Heart left ventricle (tissue), 16 donors: Measurements from ENCODE around the gene SRGAP1. TPM values are rescaled to one million over a fixed set of nuclear protein-coding genes. Genes with fewer than 3 reads are reported as not detected.

Source experiments
- ATAC-seq, 4 donors: fragments of 200-7000 bp; cut with Tn5 transposase; one replicate each; pipeline ENCODE4 v1.9.1; 2020 to 2022; ENCODE audit warnings: moderate library complexity in 4 of 4, mild to moderate bottlenecking in 3 of 4, moderate number of reproducible peaks in 1 of 4
- DNase-seq, 5 donors: peaks; one replicate each; pipeline ENCODE4 v3.0.0-alpha.2; 2020
- H3K27ac ChIP-seq, 12 donors: fragments of 200-600 bp; sonication (generic) in 4 of 12; one replicate each; pipeline versions ENCODE4 v1.5.0 to v1.8.0; 2016 to 2022; ENCODE audit warnings: mild to moderate bottlenecking in 2 of 12
- H3K27me3 ChIP-seq, 9 donors: fragments of 200-600 bp; sonication (generic) in 2 of 9; one replicate each; pipeline versions ENCODE4 v1.5.1 to v1.8.0; 2016 to 2022; ENCODE audit warnings: mild to moderate bottlenecking in 3 of 9
- H3K36me3 ChIP-seq, 9 donors: fragments of 200-600 bp; sonication (generic) in 2 of 9; one replicate each; pipeline versions ENCODE4 v1.5.0 to v1.8.0; 2018 to 2022; ENCODE audit warnings: mild to moderate bottlenecking in 2 of 9
- H3K4me1 ChIP-seq, 12 donors: fragments of 200-600 bp; sonication (generic) in 4 of 12; one replicate each; pipeline versions ENCODE4 v1.5.0 to v1.8.0; 2016 to 2022; ENCODE audit warnings: mild to moderate bottlenecking in 3 of 12
- H3K4me3 ChIP-seq, 12 donors: fragments of 200-600 bp; sonication (generic) in 4 of 12; one replicate each; pipeline versions ENCODE4 v1.5.0 to v1.8.0; 2017 to 2022; ENCODE audit warnings: mild to moderate bottlenecking in 9 of 12, moderate library complexity in 4 of 12
- H3K9me3 ChIP-seq, 12 donors: fragments of 200-600 bp; sonication (generic) in 4 of 12; one replicate each; pipeline versions ENCODE4 v1.5.0 to v1.8.0; 2016 to 2022; ENCODE audit warnings: mild to moderate bottlenecking in 1 of 12
- POLR2A ChIP-seq, 2 donors: fragments of 450-650 bp; IDR thresholded peaks; one replicate each; pipeline ENCODE4 v1.6.1; 2017; ENCODE audit warnings: antibody characterized with exemption in 2 of 2, mild to moderate bottlenecking in 2 of 2, moderate library complexity in 2 of 2
- WGBS, 4 donors: extraction: QIAGEN DNeasy Blood & Tissue Kit in 2 of 4; methylation state at CpG; one replicate each; pipeline versions ENCODE4 v1.1.5 to v1.1.7; 2013 to 2018; 5-methylcytosine and 5-hydroxymethylcytosine counted together
- intact Hi-C, 10 donors: fragments of 100-400 bp; cut with DNase I; formaldehyde crosslinking; loops; one replicate each; pipeline versions ENCODE4 v1.11.1 to v1.14.2; 2022
- polyA plus RNA-seq, 2 donors: library from polyadenylated mRNA; stranded (reverse); fragments of 200-250 nt; gene quantifications; one replicate each; pipeline ENCODE4 v1.2.3, GENCODE V29; 2013
- total RNA-seq, 9 donors: library from RNA; depleted of rRNA in 2 of 9; stranded (reverse); fragments of >200 nt in 2 of 9; fragmentation: NEBNext Ultra II Directional in 3 of 9; extraction: Animal tissue kit (Norgen Biotek cat#: 25700) in 3 of 9; gene quantifications; one replicate each; pipeline versions ENCODE4 v1.1.0 to v1.2.4, GENCODE V29; 2016 to 2023
- TF ChIP-seq, protein P1 (sequence below), 12 donors: fragments of 200-600 bp; sonication (generic) in 4 of 12; IDR thresholded peaks; one replicate each; pipeline versions ENCODE4 v1.5.0 to v1.8.0; 2018 to 2022; ENCODE audit warnings: antibody characterized with exemption in 12 of 12, mild to moderate bottlenecking in 5 of 12
- donor health status: ischemic (EF 13 %, LVEDD 7.1; RV severe dilation, severe dysfunction).
- donor health status: healthy with polysubstance abuse.
- donor health status: DM: no; HTN: yes; CAD: no.
- donor health status: DM: no; HTN: no; CAD: no.
- donor health status: ischemic (EF 25% LVEDD 6.9; RV normal size, moderate dysfunction).
- donor health status: ischemic (EF 25% LVEDD 5.7; RV mildly dilated, moderate dysfunction).
- donor health status: healthy.
- donor health status: DM: yes; HTN: yes; CAD: no.
- donor health status: ischemic (EF 35%, LVEDD 5.7; RV mildly dilated, moderate dysfunction).
- donor health status: nonischemic (EF 11% LVEDD 7.7; RV severe dilation, severe dysfunction).
- donor health status: DM: yes; HTN: yes; CAD: no.
- donor health status: PGD.
- donor health status: ischemic (EF 29% LVEDD 5.4; RV normal size, mild dysfunction).
- donor health status: nonischemic (EF 23%, LVEDD 6.1; RV moderate dilation, normal function).

SRGAP1 gene
- total and polyA plus RNA-seq, 11 donors, result 1.3 to 10.6 (median 4.5) TPM

DNA sequence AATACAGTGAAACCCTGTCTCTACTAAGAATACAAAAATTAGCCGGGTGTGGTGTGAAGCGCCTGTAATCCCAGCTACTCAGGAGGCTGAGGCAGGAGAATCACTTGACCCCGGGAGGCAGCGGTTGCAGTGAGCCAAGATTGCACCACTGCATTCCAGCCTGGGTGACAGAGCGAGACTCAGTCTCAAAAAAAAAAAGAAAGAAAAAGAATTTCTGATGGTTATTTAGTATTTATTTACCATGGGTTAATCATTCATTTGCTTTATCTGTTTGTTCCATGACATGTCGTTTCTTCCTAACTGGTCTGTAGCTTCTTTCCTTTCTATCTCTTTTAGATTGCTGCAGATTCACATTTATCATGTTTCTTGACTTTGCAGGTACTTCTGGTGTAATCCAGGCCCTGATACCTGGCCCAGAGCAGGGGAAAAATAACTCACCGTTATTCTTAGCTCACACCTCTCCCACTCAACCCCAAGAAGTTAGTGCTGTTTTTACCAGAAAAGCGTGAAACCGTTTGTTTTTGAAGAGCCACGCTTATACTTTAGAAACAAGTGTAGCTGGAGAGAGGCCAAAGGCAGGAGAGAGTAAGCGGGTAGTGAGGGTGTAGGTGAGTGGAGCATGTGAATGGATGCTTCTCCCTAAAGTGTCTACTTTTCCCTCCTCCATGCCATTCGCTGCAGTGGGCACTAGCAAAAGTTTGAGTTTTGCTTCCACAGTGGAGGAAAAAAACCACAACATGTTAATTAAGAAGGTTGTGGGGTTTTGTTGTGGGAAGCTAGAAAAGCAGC, 45.4 kb downstream of the SRGAP1 start:
- 92 to 96% (median 94%) methylated on average over 12 of the region's 12 CpGs for WGBS, 4 donors
- Histone ChIP-seq H3K4me1 (peaks cover 0 to 5% (median 0%) of the 10 kb centered on the region in 12 donors), H3K27me3 (no peaks in the 10 kb centered on the region), H3K36me3 (no peaks in the 10 kb centered on the region), H3K9me3 (no peaks in the 10 kb centered on the region), H3K27ac (no peak overlapping the region), H3K4me3 (no peak overlapping the region)
- DNase-seq (no peak), ATAC-seq (no peak)
- TF ChIP-seq, protein P1, sequence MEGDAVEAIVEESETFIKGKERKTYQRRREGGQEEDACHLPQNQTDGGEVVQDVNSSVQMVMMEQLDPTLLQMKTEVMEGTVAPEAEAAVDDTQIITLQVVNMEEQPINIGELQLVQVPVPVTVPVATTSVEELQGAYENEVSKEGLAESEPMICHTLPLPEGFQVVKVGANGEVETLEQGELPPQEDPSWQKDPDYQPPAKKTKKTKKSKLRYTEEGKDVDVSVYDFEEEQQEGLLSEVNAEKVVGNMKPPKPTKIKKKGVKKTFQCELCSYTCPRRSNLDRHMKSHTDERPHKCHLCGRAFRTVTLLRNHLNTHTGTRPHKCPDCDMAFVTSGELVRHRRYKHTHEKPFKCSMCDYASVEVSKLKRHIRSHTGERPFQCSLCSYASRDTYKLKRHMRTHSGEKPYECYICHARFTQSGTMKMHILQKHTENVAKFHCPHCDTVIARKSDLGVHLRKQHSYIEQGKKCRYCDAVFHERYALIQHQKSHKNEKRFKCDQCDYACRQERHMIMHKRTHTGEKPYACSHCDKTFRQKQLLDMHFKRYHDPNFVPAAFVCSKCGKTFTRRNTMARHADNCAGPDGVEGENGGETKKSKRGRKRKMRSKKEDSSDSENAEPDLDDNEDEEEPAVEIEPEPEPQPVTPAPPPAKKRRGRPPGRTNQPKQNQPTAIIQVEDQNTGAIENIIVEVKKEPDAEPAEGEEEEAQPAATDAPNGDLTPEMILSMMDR (IDR thresholded peaks at IDR 0.05), result no peak
- intact Hi-C loops, result no loop called here

DNA sequence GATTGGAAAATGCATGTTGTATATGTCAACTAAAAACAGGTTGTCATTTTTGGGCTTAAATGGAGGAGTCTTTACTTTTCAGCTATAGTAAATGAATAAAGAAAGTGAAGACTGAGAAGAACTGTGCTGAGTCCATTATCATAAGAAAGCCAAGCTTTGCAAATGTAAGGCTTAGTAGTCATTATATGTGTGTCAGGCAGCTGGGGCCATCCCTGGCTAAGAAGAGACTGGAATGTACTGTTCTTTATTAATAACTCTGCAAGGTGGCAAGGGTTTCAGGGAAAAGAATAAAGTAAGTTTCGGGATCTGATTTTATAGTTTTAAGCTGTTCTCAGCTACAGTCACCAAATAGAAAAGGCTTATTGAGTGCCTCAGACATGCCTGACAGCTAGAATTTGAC, 48.7 kb downstream of the SRGAP1 start:
- H3K4me1 ChIP-seq, result peaks cover 0 to 19% (median 7%) of the 10 kb centered on the region in 12 donors
- H3K36me3 ChIP-seq, result no peaks in the 10 kb centered on the region
- WGBS, 4 donors, result 92 to 96% (median 95%) methylated on average over 1 of the region's 1 CpG
- no peak overlapping the region for H3K4me3 ChIP-seq
- intact Hi-C loops, result no loop called here
- TF ChIP-seq POLR2A (IDR thresholded peaks at IDR 0.05), result no peak
- TF ChIP-seq, protein P1 (IDR thresholded peaks at IDR 0.05), result no peak
- H3K27ac ChIP-seq, result no peak overlapping the region
- DNase-seq, result no peak
- no peaks in the 10 kb centered on the region for H3K9me3 ChIP-seq
- no peak for ATAC-seq
- H3K27me3 ChIP-seq, result no peaks in the 10 kb centered on the region

- Histone ChIP-seq H3K36me3 (no peaks in the 10 kb centered on the region), H3K4me3 (no peak overlapping the region), H3K4me1 (peaks cover 0 to 26% (median 10%) of the 10 kb centered on the region in 12 donors), H3K27me3 (no peaks in the 10 kb centered on the region), H3K9me3 (no peaks in the 10 kb centered on the region), H3K27ac (no peak overlapping the region)
- 80 to 97% (median 95%) methylated on average over 3 of the region's 3 CpGs for WGBS, 4 donors
- DNase-seq, result no peak
- intact Hi-C loops, result no loop called here
- no peak for ATAC-seq
- TF ChIP-seq, protein P1 (IDR thresholded peaks at IDR 0.05), result no peak
- TF ChIP-seq POLR2A (IDR thresholded peaks at IDR 0.05), result no peak
Observed at GRCh38 chr12:63894132-63894531, 49.6 kb downstream of the SRGAP1 start.

GRCh38 chr12:63895841-63896240, 51.3 kb downstream of the SRGAP1 start:
- intact Hi-C loops, result no loop called here
- Histone ChIP-seq H3K4me1 (peaks cover 0 to 26% (median 10%) of the 10 kb centered on the region in 12 donors), H3K9me3 (no peaks in the 10 kb centered on the region), H3K36me3 (no peaks in the 10 kb centered on the region), H3K27ac (no peak overlapping the region), H3K4me3 (no peak overlapping the region), H3K27me3 (no peaks in the 10 kb centered on the region)
- TF ChIP-seq, protein P1 (IDR thresholded peaks at IDR 0.05), result no peak
- TF ChIP-seq POLR2A (IDR thresholded peaks at IDR 0.05), result no peak
- DNase-seq (no peak), ATAC-seq (peak in 2 of 4 donors; percentile 50 to 51)
